Natural killer cell (primary cell): ENCODE data around the gene WDHD1. TPM values are rescaled to one million over a fixed set of nuclear protein-coding genes. Genes with fewer than 3 reads are reported as not detected.

ENCODE experiments used
- ATAC-seq, 3 donors: fragments of 150-1000 bp in 2 of 3; fragments of 200-7000 bp in 1 of 3; cut with Tn5 transposase; 1 replicate in 1 of 3; 2 replicates in 2 of 3; pipeline ENCODE4 v1.10.0; 2021; ENCODE audit warnings: mild to moderate bottlenecking in 2 of 3, moderate library complexity in 2 of 3
- DNase-seq, 2 donors: peaks; one replicate each; pipeline versions ENCODE4 v3.0.0 to v3.0.0-alpha.2; 2013 to 2021; ENCODE audit warnings: mixed read lengths in 1 of 2
- H3K27ac ChIP-seq: one replicate; pipeline ENCODE4 v1.5.1; 2013; ENCODE audit warnings: mild to moderate bottlenecking, low read length
- H3K27me3 ChIP-seq: one replicate; pipeline ENCODE4 v1.6.1; 2013; ENCODE audit warnings: low read length; ENCODE audit not compliant: control insufficient read depth, insufficient read depth
- H3K36me3 ChIP-seq: one replicate; pipeline ENCODE4 v1.6.1; 2013; ENCODE audit warnings: low read length; ENCODE audit not compliant: control insufficient read depth, insufficient read depth
- H3K4me1 ChIP-seq: one replicate; pipeline ENCODE4 v1.6.1; 2013; ENCODE audit warnings: low read length; ENCODE audit not compliant: control insufficient read depth, insufficient read depth
- H3K4me3 ChIP-seq: one replicate; pipeline ENCODE4 v1.5.1; 2013; ENCODE audit warnings: low read length
- H3K9me3 ChIP-seq: one replicate; pipeline ENCODE4 v1.6.1; 2013; ENCODE audit warnings: low read length; ENCODE audit not compliant: control insufficient read depth, insufficient read depth
- H3K27ac Mint-ChIP-seq, 2 donors: one replicate each; pipeline ENCODE4 v1.8.0; 2022; ENCODE audit warnings: mild to moderate bottlenecking in 2 of 2, mixed read lengths in 2 of 2, moderate library complexity in 1 of 2
- H3K27me3 Mint-ChIP-seq, 2 donors: one replicate each; pipeline ENCODE4 v1.8.0; 2022; ENCODE audit warnings: low read depth in 2 of 2, mixed read lengths in 2 of 2
- H3K36me3 Mint-ChIP-seq: one replicate; pipeline ENCODE4 v1.8.0; 2022; ENCODE audit warnings: mixed read lengths
- H3K4me1 Mint-ChIP-seq, 2 donors: one replicate each; pipeline ENCODE4 v1.8.0; 2022; ENCODE audit warnings: mixed read lengths in 2 of 2
- H3K4me3 Mint-ChIP-seq: one replicate; pipeline ENCODE4 v1.8.0; 2022; ENCODE audit warnings: mild to moderate bottlenecking, moderate library complexity, mixed read lengths
- H3K9me3 Mint-ChIP-seq, 2 donors: one replicate each; pipeline ENCODE4 v1.8.0; 2022; ENCODE audit warnings: mixed read lengths in 2 of 2
- CTCF ChIP-seq: fragments of 200-600 bp; IDR thresholded peaks from one replicate; pipeline ENCODE4 v1.8.0; 2022; ENCODE audit warnings: antibody characterized with exemption
- WGBS: methylation state at CpG from one replicate; pipeline ENCODE4 v1.1.7; 2013; ENCODE audit warnings: missing lambda C conversion rate; ENCODE audit not compliant: insufficient coverage; 5-methylcytosine and 5-hydroxymethylcytosine counted together
- intact Hi-C: fragments of 100-400 bp; cut with micrococcal nuclease; formaldehyde crosslinking; loops from one replicate; pipeline ENCODE4 v1.14.2; 2022
- total RNA-seq, 4 donors: library from RNA; stranded (reverse); fragments of 120-200 nt in 1 of 4; gene quantifications; one replicate each; pipeline versions ENCODE4 v1.2.3 to v1.2.4, GENCODE V29; 2013 to 2022

Gene WDHD1
- total RNA-seq, 3 donors from 2014 or later (not counting 1 experiment from before 2014, with no cell fraction given): 4.5 to 5.4 (median 5.3) TPM

DNA sequence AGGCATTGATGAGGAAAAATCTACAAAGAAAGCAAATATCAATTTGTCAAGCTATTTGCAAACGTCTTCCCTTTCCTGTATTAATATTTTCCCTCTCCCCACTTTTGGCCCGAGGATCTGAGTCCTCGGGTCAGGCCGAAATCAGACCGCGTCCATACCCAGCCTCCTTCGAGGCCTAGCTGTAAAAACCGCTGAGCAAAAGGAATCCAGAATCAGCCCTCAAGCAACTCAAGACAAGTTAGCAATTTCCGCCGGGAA lies 24.2 kb upstream of the WDHD1 start:
- H3K4me3 Mint-ChIP-seq: peak overlapping the region; percentile 92
- no peaks in the 10 kb centered on the region for H3K9me3 Mint-ChIP-seq
- peaks cover 38% of the 10 kb centered on the region in 2 donors for H3K4me1 Mint-ChIP-seq
- WGBS: under 1% methylated on average over 10 of the region's 10 CpGs
- no peaks in the 10 kb centered on the region for H3K36me3 Mint-ChIP-seq
- intact Hi-C loops: loop anchor here (1.0 to 10.0 kb wide), 4 partner anchors 24 to 531 kb away; partner anchors contain the start of genes FBXO34, KTN1, SOCS4 and WDHD1
- DNase-seq: no peak
- no peaks in the 10 kb centered on the region for H3K9me3 ChIP-seq
- no peaks in the 10 kb centered on the region for H3K27me3 Mint-ChIP-seq
- no peaks in the 10 kb centered on the region for H3K27me3 ChIP-seq
- H3K36me3 ChIP-seq: no peaks in the 10 kb centered on the region
- peak overlapping the region; percentile 86 to 93 for H3K27ac Mint-ChIP-seq
- H3K4me1 ChIP-seq: peaks cover 15% of the 10 kb centered on the region
- no peak for TF ChIP-seq CTCF
- peak in 2 of 3 donors; percentile 1 to 4 for ATAC-seq
- peak overlapping the region; percentile 54 for H3K4me3 ChIP-seq
- H3K27ac ChIP-seq: peak overlapping the region; percentile 70

DNA sequence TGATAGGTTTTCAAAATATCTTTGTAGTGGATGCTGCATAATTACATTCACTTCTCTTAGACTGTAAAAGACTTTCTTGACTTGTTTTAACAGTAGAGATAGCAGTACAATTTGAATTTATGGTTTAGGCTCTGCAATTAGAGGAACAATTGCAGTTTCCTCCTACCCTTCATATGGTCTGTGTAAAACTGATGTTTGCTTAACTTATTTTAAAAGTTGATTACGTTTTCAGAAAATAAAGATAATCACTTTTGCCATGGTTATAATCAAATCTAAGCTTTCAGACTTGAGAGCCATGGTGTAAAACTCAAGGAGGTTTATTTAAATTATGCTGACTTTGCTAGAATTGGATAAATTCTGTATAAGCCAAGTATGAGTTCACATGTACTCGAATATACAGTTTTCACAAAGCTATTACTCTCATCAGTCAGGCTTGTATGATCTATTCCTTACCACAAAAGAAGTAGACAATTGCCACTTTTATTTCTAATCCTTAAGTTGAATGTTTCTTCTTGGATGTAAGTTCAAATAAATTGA lies 22.1 kb upstream of the WDHD1 start:
- H3K9me3 ChIP-seq: no peaks in the 10 kb centered on the region
- H3K9me3 Mint-ChIP-seq: no peaks in the 10 kb centered on the region
- H3K4me3 Mint-ChIP-seq: no peak overlapping the region
- H3K36me3 ChIP-seq: peaks cover 8% of the 10 kb centered on the region
- no peak overlapping the region for H3K27ac ChIP-seq
- no peaks in the 10 kb centered on the region for H3K27me3 ChIP-seq
- WGBS: 100% methylated on average over 1 of the region's 2 CpGs
- DNase-seq (no peak), ATAC-seq (no peak)
- H3K27me3 Mint-ChIP-seq: no peaks in the 10 kb centered on the region
- no peak for TF ChIP-seq CTCF
- H3K4me1 Mint-ChIP-seq: peaks cover 26 to 27% of the 10 kb centered on the region in 2 donors
- H3K36me3 Mint-ChIP-seq: no peaks in the 10 kb centered on the region
- peaks cover 15% of the 10 kb centered on the region for H3K4me1 ChIP-seq
- no peak overlapping the region for H3K4me3 ChIP-seq
- intact Hi-C loops: no loop called here
- peak overlapping the region in 1 of 2 donors; percentile 31 for H3K27ac Mint-ChIP-seq

- intact Hi-C loops: no loop called here
- Mint-ChIP-seq H3K4me1 (peaks cover 11 to 13% of the 10 kb centered on the region in 2 donors), H3K9me3 (no peaks in the 10 kb centered on the region), H3K36me3 (no peaks in the 10 kb centered on the region), H3K27me3 (no peaks in the 10 kb centered on the region), H3K4me3 (no peak overlapping the region), H3K27ac (no peak overlapping the region)
- H3K27me3 ChIP-seq: no peaks in the 10 kb centered on the region
- H3K9me3 ChIP-seq: no peaks in the 10 kb centered on the region
- ATAC-seq (no peak), DNase-seq (no peak)
- TF ChIP-seq CTCF: no peak
- 97% methylated on average over 5 of the region's 5 CpGs for WGBS
- peaks cover 10% of the 10 kb centered on the region for H3K4me1 ChIP-seq
- peaks cover 20% of the 10 kb centered on the region for H3K36me3 ChIP-seq
- no peak overlapping the region for H3K27ac ChIP-seq
- no peak overlapping the region for H3K4me3 ChIP-seq
Measured at GRCh38 chr14:55047301-55048053, 20.6 kb upstream of the WDHD1 start.

GRCh38 chr14:55045087-55045486 lies 18.2 kb upstream of the WDHD1 start:
- peaks cover 20% of the 10 kb centered on the region for H3K36me3 ChIP-seq
- Mint-ChIP-seq H3K36me3 (no peaks in the 10 kb centered on the region), H3K4me3 (no peak overlapping the region), H3K9me3 (no peaks in the 10 kb centered on the region), H3K4me1 (no peaks in the 10 kb centered on the region), H3K27me3 (no peaks in the 10 kb centered on the region), H3K27ac (no peak overlapping the region)
- H3K27me3 ChIP-seq: no peaks in the 10 kb centered on the region
- intact Hi-C loops: no loop called here
- H3K4me3 ChIP-seq: no peak overlapping the region
- H3K4me1 ChIP-seq: no peaks in the 10 kb centered on the region
- no peak overlapping the region for H3K27ac ChIP-seq
- ATAC-seq (no peak), DNase-seq (no peak)
- TF ChIP-seq CTCF: no peak
- H3K9me3 ChIP-seq: no peaks in the 10 kb centered on the region
